T-helper 22 cell (primary cell): Measurements from ENCODE around the gene PHF2.

ENCODE experiments used
- DNase-seq: peaks from one replicate; pipeline ENCODE4 v3.0.0-alpha.2; 2020; ENCODE audit warnings: low read depth

PHF2 gene

DNA sequence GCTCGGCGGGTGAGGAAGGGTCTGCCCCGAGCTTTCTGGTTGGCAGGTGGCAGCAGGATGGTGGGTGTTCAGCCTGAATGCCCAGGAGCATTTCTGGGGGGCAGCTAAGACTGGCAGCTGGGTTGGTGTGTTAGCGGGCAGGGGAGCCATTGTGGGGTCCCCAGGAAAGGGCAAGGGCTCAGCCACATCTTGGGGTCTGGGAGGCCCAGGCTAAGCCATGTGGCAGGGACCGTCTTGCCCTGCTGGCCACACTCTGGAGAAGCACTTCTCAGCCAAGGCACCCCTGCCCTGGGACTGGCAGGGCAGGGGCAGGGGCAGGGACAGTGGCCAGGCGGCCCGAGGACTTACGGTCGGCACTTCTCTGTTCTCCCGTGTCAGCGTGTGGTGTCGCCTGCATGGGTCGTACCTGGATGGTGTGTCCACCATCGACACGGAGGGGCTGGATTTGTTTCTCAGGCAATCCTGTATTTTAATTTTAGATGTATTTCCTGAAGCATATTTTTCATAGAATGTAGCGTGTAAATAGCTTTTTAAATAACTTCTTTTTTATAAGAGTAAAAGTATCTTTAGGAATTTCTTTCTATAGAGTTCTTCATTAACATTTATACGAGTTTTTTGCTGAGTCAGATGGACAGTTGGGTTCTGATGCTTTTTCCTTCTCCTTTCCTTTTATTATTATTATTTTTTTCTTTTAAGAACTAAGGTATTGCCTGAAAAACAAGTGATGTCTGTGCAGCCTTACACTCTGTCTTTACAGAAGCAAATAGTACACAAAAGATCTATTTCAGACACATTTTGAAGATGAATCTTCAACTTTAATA lies 102.0 kb downstream of the PHF2 start:
- no peak for DNase-seq

- DNase-seq = no peak
These were observed 103.4 kb downstream of the PHF2 start for GRCh38 chr9:93679536-93680442.

DNA sequence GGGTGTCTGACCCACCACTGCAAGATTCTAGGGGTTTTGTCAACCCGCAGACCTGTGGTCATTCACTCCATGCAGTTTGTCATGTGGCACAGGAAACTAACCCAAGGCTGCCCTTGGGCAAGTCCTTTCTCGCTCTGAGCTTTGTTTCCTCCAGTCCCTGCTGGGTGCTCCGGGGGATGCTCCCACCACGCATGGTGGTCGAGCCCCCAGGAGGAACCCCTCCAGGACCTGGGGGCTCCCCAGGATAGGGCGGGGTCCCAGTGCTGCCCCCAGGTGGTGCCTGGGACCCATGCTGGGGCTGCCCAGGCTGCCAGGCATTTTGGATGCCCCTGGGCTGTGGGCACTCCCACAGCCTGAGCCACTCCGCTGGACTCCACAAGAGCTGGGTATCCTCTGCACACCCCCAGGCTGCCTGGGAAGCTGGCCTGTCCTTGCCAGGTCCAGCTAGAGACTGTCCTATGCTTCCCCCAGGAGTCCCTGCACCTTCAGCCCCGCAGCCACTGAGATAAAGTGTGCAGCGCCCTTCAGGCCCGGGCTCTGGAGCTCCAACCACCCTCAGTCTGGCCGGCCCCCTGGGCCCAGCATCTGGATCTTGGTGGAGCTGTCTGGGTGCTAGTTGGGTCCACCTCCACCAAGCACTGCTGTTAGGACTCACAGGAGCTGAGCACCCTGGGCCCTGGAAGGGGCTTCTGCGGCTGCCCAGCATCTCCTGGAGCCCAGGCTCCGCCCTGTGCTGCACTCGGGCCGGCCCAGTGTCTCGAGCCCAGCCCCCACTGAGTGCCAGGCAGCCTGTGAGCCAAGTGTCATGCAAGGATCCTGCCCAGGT lies 104.3 kb downstream of the PHF2 start:
- DNase-seq = no peak

DNA sequence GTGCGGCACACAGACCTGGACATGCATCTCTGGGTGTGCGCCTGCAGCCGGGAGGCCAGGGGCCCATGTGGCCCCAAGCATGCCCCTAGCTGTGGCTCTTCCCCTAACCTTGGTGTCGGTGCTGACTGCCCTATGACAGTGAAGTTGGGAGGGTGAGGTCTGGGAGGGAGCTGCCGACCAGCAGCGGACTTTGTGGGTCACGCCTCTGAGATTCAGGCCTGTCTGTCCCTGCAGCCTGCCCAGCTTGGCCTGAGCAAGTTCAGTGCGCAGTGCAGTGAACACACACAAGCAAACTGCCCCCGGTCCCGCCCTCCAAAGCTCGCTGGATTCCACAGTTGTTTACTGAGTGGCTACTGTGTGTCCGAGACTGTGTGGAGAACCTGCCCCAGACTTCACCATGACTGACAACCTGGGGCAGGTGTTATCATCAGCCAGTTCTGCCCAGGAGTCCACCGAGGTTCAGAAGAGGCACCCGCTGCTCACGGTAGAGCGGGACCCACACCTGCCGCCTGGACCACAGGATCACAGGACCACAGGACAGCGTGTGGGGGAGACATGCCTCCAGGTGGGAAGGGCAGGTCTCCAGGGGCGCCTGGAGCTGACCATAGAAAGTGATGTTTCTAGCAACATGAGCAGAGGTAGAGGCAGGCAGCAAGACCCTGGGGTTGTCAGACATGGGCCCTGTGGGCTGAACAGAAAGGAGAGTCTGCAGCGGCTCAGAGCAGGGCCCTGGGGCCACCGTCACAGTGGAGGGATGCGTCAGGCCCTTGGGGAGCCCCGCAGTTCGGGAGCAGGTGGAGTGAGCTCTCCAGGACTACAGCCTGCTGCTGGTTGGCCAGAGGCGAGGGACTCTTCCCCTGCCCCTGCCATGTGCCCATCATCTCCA lies 105.1 kb downstream of the PHF2 start:
- DNase-seq = no peak

DNA sequence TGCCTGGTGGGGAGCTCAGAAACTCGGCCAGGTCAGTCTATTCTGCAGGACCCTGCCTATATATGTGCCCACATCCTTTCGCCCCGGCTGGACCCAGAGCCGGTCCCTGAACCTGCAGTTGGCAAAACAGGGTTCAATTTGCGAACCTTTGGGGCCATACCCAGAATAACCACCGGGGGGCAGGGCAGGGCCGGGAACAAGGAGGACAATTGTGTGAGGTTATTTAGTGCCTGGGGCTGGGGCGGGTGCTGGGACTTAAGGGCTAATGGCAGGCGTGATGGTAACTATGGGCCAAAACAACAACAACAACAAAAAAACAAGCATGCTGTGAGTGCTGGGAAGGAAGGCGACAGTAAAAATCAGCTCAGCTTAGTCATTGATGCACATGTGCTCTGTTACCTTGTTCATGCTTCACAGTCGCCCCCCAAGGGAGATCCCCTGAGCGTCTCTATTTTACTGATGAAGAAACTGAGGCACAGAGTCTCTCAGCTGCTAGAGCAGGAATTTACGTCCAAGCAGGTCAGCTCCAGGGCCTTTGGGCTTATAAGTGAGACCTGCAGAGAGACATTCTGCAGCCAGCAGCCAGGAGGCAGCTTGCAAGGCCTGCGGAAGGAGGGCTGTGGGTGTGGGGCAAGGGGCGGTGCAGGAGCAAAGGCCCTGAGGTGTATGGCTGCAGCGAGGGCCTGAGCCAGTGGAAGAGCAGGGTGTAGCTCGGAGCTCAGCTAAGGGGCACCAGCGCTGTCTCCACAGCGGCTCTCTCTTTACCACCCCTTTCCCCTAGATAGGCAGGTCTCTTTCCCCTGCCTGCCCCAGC lies 106.0 kb downstream of the PHF2 start:
- no peak for DNase-seq

DNA sequence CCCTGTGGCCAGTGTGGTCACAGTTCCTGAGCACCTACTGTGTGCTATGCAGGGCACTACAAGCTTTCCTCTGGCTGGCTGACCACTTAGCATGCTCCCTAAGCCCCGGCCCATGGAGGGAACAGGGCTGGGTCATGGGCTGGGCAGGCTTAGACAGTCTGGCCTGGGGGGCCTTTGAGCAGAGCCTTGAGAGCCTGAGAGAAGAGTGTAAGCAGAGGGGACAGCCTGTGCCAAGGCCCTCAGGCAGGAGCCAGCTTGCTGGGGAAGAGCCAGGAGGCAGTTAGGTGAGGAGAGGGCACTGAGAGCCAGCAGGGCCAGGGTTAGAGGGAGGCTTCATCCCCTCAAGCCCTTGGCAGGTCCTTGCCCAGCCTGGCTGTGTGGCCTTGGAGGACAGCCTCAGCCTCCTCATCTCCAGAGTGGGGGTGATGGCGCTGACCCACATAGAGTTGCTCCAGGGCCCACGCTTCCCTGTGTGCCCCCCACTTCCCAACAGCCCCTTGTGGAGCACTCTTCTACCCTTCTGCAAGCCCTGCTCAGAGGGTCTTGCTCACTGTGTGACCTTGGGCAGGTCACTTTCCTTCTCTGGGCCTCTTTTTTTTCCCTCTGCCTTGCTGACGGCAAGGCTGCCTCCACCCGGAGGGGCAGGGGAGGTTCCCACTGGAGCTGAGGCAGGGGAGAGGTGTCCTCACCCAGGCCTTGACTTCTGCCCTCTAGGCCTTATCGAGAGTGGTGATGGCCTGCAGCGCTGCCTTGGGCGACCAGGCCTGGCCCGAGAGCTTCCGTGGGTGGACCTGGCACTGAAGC lies 107.1 kb downstream of the PHF2 start:
- DNase-seq = no peak

GRCh38 chr9:93684161-93684765 lies 107.9 kb downstream of the PHF2 start:
- DNase-seq = no peak

- DNase-seq = no peak
These were observed 108.6 kb downstream of the PHF2 start for GRCh38 chr9:93684806-93685543.

DNA sequence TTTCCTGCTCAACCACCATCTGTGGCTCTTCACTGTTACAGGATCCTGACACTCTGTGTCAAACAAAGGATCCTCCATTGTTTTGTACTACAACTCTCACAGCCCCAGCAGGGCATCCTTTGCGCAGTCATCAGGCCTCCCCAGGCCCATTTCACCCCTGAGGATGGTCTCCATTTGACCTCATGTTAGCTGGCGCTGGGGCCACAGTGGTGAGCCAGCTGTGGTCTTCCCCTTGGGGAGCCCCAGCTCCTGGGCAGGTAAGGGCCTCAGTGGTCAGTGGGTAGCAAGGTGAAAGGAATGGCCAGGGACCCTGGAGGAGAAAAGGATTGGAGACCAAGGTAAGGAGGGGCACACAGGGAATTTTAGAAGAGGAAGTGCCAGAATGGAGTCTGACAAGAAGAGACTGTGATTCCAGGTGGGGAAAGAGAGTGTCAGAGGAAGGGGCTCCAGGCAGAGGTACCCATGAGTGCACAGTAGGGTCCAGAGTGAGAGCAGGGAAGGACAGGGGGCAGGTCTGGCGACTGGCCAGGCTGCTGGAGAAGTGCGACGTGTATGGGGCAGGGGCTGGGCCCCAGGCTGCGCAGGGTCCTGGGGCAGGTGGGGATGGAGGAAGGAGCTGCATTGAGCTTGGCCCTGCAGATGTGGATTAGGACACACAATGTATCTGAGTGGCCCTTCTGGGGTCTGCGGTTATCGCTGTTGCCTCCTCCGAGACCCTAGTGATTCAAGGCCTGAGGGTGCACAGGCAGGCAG lies 109.9 kb downstream of the PHF2 start:
- no peak for DNase-seq

DNA sequence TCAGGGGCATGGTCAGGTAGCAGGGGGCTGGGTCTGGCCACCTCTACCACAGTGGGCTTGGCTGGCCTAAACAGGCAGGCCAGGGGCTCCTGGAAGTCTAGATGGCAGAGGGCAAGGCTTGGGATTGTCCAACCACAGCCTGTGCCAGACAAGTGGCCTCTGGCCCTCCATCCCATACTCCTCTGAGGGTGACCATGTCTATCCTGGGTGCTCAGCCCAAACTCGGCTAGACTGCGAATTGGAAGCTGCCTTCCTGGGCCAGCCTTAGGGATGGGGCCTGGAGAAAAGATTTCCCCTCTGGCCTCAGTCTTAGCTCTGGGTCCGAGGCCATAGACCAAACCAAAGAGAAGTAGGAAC lies 110.5 kb downstream of the PHF2 start:
- DNase-seq = no peak

GRCh38 chr9:93690618-93691017 lies 114.2 kb downstream of the PHF2 start:
- no peak for DNase-seq

DNA sequence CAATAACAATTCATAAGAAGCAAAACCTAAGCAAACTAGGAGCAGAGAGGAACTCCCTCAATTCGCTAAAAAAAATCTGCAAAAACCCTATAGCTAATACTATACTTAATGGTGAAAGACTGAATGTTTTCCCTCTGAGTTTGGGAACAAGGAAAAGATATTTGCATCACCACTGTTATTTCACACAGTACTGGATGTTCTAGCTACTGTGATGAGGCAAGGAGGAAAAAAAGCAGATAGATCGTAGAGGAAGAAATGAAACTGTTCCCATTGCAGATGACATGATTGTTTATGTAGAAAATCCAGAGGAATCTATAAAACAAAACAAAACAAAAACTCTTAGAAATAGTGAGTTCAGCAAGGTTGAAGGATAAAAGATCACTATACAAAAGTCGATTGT lies 116.7 kb downstream of the PHF2 start:
- DNase-seq = no peak

- no peak for DNase-seq
These were observed 121.2 kb downstream of the PHF2 start for GRCh38 chr9:93697352-93698139.

DNA sequence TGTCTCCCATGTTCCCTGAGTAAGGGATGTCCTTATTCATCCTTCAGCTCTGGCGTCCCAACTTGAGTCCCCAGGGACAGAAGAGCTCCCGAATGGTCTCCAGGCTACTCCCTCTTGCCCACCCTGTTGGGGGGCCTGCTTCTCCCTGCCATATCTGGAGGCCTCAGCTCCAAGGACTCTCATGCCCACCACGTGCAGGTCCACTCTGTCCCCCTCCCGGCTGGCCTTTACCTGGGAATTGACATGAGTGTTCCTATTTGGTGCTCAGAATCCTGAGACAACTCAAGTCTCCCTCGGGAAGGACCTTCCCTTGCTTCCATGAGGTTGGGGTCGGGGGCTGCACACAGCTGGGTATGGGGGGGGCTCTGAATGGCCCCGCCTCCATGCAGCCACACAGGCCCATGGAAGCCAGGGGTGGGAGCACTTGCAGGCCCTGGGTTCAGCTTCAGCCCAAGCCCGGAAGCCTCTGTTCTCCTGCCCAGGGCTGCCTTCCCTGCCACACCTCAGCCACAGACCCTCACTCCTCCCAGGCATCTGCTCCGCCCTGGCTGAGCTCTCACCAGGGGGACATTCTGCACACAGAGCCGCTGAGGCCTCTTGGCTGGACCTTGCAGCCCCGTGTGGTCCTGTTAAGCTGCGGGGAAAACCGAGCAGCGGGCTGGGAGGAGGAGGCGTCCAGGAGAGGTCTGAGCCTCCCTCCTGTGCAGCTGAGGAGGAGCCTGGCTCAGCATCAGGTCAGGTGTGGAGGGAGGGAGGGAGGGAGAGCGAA lies 121.9 kb downstream of the PHF2 start:
- no peak for DNase-seq

- DNase-seq = no peak
These were observed 123.3 kb downstream of the PHF2 start for GRCh38 chr9:93699650-93700049.
